ENCODE data around the gene MMAA.
"Not testable (repeated sequence)": the region's sequence is repeated elsewhere in the genome, so short reads cannot be mapped to it uniquely, and the experiment has no call there.

MMAA gene

DNA sequence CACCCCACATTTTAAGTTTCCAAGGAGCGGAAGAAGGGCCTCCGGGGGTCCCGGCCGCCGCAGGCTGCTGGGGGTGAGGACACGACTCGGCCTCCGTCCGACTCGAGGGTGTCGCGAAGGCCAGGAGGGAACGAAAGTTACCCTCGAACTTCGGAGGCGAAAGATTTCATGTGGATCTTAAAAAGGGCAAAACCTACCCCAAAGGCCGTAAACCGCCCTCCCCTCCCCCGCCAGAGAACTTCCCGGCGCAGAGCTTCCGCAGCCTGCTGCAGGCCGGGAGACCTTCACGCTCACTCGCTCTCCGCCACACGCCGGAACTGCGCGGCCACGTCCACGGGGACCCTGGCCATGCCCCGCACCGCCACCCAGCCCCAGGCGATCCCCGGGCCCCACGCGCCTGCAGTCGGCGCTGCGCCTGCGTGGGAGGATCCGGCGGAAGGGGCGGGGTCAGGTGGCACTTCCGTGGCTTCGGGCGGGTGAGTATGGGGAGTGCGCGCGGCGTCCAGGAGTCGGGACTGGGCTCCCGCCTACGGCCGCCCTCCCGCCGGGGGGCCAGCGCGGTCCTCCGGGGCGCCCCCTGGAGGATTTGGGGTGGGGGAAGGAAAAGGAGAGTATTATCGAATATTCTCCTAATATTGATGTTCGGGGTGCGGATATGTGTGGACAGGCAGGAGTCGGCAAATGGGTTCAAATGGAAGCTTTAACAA lies at the start of gene MMAA:
TSS of gene MMAA (plus strand) at position 454 of the 707 bp plus-strand sequence. CDS start 19,755 bp downstream, outside the sequence.
- Histone ChIP-seq H3F3A (ENCODE audit: control insufficient read depth, insufficient read depth) (0 out of 2 replicates have a peak, but pooled peaks cover 8% of the 10 kb centered on the region), H3K27me3 (ENCODE audit: control insufficient read depth, low read length) (no peaks in the 10 kb centered on the region), H3K27ac (ENCODE audit: low read depth, low read length) (peak within 1 kb of the TSS; percentile 88), H3K36me3 (ENCODE audit: control insufficient read depth, low read length) (peaks cover 21% of the 10 kb centered on the region), H4K20me1 (ENCODE audit: control insufficient read depth, insufficient read depth, low read depth, low read length) (no peaks in the 10 kb centered on the region), H3K79me2 (ENCODE audit: control insufficient read depth, low read length) (peaks cover 36% of the 10 kb centered on the region), H3K9me2 (replicated peaks; ENCODE audit: control insufficient read depth, low read length) (no peaks in the 10 kb centered on the region), H3K4me3 (ENCODE audit: low read length) (peak within 1 kb of the TSS; percentile 90), H3K4me2 (ENCODE audit: low read length) (peak within 1 kb of the TSS; percentile 78), H3K4me1 (ENCODE audit: control insufficient read depth, low read length) (peaks cover 28% of the 10 kb centered on the region), H3K9me3 (ENCODE audit: control insufficient read depth, insufficient read depth, low read length) (peaks cover 7% of the 10 kb centered on the region; the same call in 1 of the 2 replicates)
- TF ChIP-seq EZH2phosphoT487 (IDR thresholded peaks at IDR 0.05; ENCODE audit: borderline replicate concordance, low read length) (no peak), CTCF (IDR thresholded peaks at IDR 0.05; ENCODE audit: low read depth, low read length, poor library complexity, severe bottlenecking) (peak; percentile 85)

DNA sequence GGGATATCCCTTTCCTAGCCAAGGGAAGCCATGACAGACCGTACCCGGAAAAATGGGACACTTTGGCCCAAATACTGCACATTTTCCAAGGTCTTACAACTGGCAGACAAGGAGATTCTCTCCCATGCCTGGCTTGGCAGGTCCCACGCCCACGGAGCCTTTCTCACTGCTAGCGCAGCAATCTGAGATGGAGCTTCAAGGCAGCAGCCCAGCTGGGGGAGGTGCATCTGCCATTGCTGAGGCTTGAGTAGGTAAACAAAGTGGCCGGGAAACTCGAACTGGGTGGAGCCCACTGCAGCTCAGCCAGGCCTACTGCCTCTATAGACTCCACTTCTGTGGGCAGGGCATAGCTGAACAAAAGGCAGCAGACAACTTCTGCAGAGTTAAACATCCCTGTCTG lies 44.6 kb upstream of the MMAA start:
- not testable (repeated sequence) for H3K27me3 ChIP-seq (ENCODE audit: control insufficient read depth, low read length); H3F3A ChIP-seq (ENCODE audit: control insufficient read depth, insufficient read depth); H4K20me1 ChIP-seq (ENCODE audit: control insufficient read depth, insufficient read depth, low read depth, low read length); H3K4me2 ChIP-seq (ENCODE audit: low read length); H3K9me3 ChIP-seq (ENCODE audit: control insufficient read depth, insufficient read depth, low read length); H3K4me1 ChIP-seq (ENCODE audit: control insufficient read depth, low read length); H3K79me2 ChIP-seq (ENCODE audit: control insufficient read depth, low read length); H3K4me3 ChIP-seq (ENCODE audit: low read length); H3K36me3 ChIP-seq (ENCODE audit: control insufficient read depth, low read length); H3K27ac ChIP-seq (ENCODE audit: low read depth, low read length); H3K9me2 ChIP-seq (replicated peaks; ENCODE audit: control insufficient read depth, low read length)

- H4K20me1 ChIP-seq (ENCODE audit: control insufficient read depth, insufficient read depth, low read depth, low read length): no peaks in the 10 kb centered on the region
- no peaks in the 10 kb centered on the region for H3K9me3 ChIP-seq (ENCODE audit: control insufficient read depth, insufficient read depth, low read length)
- no peak overlapping the region for H3K4me3 ChIP-seq (ENCODE audit: low read length)
- TF ChIP-seq CTCF (IDR thresholded peaks at IDR 0.05; ENCODE audit: low read depth, low read length, poor library complexity, severe bottlenecking) (no peak), EZH2phosphoT487 (IDR thresholded peaks at IDR 0.05; ENCODE audit: borderline replicate concordance, low read length) (no peak)
- H3F3A ChIP-seq (ENCODE audit: control insufficient read depth, insufficient read depth): no peaks in the 10 kb centered on the region
- H3K36me3 ChIP-seq (ENCODE audit: control insufficient read depth, low read length): no peaks in the 10 kb centered on the region
- H3K4me2 ChIP-seq (ENCODE audit: low read length): no peak overlapping the region
- no peaks in the 10 kb centered on the region for H3K27me3 ChIP-seq (ENCODE audit: control insufficient read depth, low read length)
- H3K27ac ChIP-seq (ENCODE audit: low read depth, low read length): no peak overlapping the region
- H3K4me1 ChIP-seq (ENCODE audit: control insufficient read depth, low read length): peaks cover under 1% of the 10 kb centered on the region
- no peaks in the 10 kb centered on the region for H3K9me2 ChIP-seq (replicated peaks; ENCODE audit: control insufficient read depth, low read length)
- H3K79me2 ChIP-seq (ENCODE audit: control insufficient read depth, low read length): no peaks in the 10 kb centered on the region
Observed at GRCh38 chr4:145580906-145581305, 38.3 kb upstream of the MMAA start.

DNA sequence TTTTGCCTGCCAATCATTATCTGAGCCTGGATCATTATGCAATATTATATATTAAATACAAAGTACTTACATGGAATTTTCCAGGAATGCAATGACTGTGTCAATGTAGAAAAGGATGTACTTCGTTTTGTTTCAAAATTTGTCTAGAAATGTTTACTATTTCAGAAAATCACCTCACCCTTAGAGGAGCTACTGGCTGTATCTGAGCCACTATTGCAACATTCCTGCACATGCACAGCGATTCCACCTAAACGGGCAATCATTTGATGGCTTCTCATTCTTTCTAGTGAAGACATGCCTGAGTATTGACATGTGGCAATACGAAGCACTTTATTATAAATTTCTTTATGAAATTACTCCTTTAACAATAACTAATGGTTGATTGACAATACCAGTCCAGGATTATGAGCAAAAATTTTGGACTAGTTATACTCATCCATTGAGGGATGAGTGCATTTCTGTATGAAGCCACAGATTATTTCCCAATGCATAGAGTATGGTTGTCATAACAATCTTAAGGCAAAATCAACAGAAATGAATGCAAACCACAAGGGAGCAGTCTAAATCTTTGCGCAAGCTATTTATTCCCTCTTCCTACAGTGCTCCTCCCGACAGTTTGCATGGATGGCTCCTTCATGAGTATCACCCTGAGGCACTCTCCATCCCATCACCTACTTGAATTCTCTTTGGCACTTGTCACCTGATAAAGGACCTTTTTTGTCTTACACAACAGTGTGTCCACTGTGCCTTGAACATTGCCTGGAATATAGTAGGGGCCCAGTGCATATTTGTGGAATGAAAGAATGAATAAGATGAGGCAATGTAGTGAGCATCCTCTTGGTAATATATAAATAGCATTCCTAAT lies 35.8 kb upstream of the MMAA start:
- no peak overlapping the region for H3K4me2 ChIP-seq (ENCODE audit: low read length)
- no peaks in the 10 kb centered on the region for H4K20me1 ChIP-seq (ENCODE audit: control insufficient read depth, insufficient read depth, low read depth, low read length)
- no peaks in the 10 kb centered on the region for H3F3A ChIP-seq (ENCODE audit: control insufficient read depth, insufficient read depth)
- no peaks in the 10 kb centered on the region for H3K27me3 ChIP-seq (ENCODE audit: control insufficient read depth, low read length)
- H3K9me3 ChIP-seq (ENCODE audit: control insufficient read depth, insufficient read depth, low read length): no peaks in the 10 kb centered on the region
- H3K36me3 ChIP-seq (ENCODE audit: control insufficient read depth, low read length): no peaks in the 10 kb centered on the region
- no peaks in the 10 kb centered on the region for H3K79me2 ChIP-seq (ENCODE audit: control insufficient read depth, low read length)
- H3K4me3 ChIP-seq (ENCODE audit: low read length): no peak overlapping the region
- peaks cover 18% of the 10 kb centered on the region for H3K4me1 ChIP-seq (ENCODE audit: control insufficient read depth, low read length)
- H3K9me2 ChIP-seq (replicated peaks; ENCODE audit: control insufficient read depth, low read length): no peaks in the 10 kb centered on the region
- H3K27ac ChIP-seq (ENCODE audit: low read depth, low read length): no peak overlapping the region
- TF ChIP-seq CTCF (IDR thresholded peaks at IDR 0.05; ENCODE audit: low read depth, low read length, poor library complexity, severe bottlenecking) (no peak), EZH2phosphoT487 (IDR thresholded peaks at IDR 0.05; ENCODE audit: borderline replicate concordance, low read length) (no peak)

All from DOHH2 (cell line).